ENCODE measurements around the gene TAF1A. TPM values are rescaled to one million over a fixed set of nuclear protein-coding genes. Genes with fewer than 3 reads are reported as not detected.

Gene TAF1A
- total RNA-seq (10 to 100 TPM in 1 of 2 donors, 1 to 10 TPM in 1; 6.4 to 13.7 TPM), polyA plus RNA-seq (1 to 10 TPM; 1.8 to 3.7 TPM)
- long read RNA-seq, donor 1 = 0 reads
- long read RNA-seq, donor 2, partial matches to known transcripts = 0 of 1 reads
- long read RNA-seq, donor 2, other reads (novel, unspliced or antisense) = 0 of 1 reads
- long read RNA-seq, donor 3, partial matches to known transcripts = 0 of 3 reads
- long read RNA-seq, donor 3, other reads (novel, unspliced or antisense) = 0 of 3 reads
- long read RNA-seq, donor 4, partial matches to known transcripts = 9 of 9 reads
- long read RNA-seq, donor 4, other reads (novel, unspliced or antisense) = 0 of 9 reads
- long read RNA-seq, donor 5, partial matches to known transcripts = 0 of 3 reads
- long read RNA-seq, donor 5, other reads (novel, unspliced or antisense) = 0 of 3 reads

DNA sequence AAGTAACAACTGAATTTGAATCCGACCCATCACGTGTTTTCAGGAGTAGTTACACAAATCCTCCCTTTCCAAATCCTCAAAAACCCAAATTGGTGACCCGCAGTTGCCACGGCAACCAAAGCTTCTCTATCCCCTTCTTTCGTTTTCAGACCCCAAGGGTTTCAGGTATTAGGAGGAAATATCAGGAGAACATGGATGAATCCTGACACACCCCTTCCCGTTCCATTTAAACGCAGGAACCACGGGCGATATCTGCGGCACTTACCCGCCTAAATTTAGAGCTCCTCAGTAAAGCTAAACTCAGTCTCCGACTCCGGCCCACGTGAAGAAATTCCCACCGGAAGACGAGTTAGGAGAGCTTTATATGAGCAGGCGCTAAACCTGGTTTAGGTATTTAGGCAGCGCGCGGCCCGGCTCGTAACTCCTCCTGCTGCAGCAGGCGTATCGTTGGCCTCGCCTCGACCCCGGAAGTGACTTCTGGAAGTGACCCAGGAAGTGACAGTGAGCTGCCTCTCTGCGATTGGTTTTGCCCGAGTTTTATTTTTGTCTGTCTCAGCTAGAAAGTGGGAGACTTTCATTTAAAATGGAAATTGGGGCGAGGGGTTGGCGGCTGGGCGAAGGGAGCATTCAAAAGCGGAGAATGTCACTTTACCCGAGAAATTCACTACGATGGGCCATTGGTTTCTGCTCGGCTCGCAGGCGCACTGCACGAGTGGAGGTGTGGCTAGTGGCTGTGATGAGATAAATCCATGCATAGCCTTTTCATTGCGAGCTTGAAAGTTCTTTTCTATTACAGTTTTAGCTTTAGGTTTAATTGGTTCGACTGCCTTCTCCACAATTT lies at the start of gene TAF1A:
TSS of gene TAF1A (minus strand) at position 472 of the 841 bp plus-strand sequence.
- peak within 1 kb of the TSS; percentile 92 to 93 for H3K27ac ChIP-seq (ENCODE audit: low read depth in 1 of 2, low read length in 1 of 2)
- H3K4me3 ChIP-seq = peak within 1 kb of the TSS; percentile 75
- H3K36me3 ChIP-seq (ENCODE audit: control insufficient read depth in 4 of 4, insufficient read depth in 4 of 4, low read length in 4 of 4) = peaks cover 0 to 12% (median 4%) of the 10 kb centered on the region in 4 donors
- peaks cover 0 to 13% (median 6%) of the 10 kb centered on the region in 5 donors for H3K4me1 ChIP-seq (ENCODE audit: control insufficient read depth in 5 of 5, insufficient read depth in 5 of 5, low read length in 5 of 5)
- no peak for TF ChIP-seq CTCF (IDR thresholded peaks at IDR 0.05; ENCODE audit: control extremely low read depth, extremely low read depth)
- H3K9ac ChIP-seq (ENCODE audit: insufficient read depth in 1 of 2, low read length in 2 of 2) = peak within 1 kb of the TSS in 1 of 2 donors; percentile 93
- no peaks in the 10 kb centered on the region for H3K9me3 ChIP-seq (ENCODE audit: control insufficient read depth in 4 of 4, insufficient read depth in 3 of 4, low read length in 3 of 4)
- DNase-seq (peak; percentile 93 to 96 (median 94)), ATAC-seq (ENCODE audit: insufficient read depth, low FRiP score) (peak; percentile 99)
- WGBS, 2 donors = 0% methylated on average over 41 of the region's 41 CpGs
- no peaks in the 10 kb centered on the region for H3K27me3 ChIP-seq (ENCODE audit: control insufficient read depth in 3 of 3, insufficient read depth in 3 of 3, low read length in 2 of 3)

GRCh38 chr1:222634180-222635013 lies 44.7 kb upstream of the TAF1A start:
- Histone ChIP-seq H3K9ac (ENCODE audit: insufficient read depth in 1 of 2, low read length in 2 of 2) (no peak overlapping the region), H3K9me3 (ENCODE audit: control insufficient read depth in 4 of 4, insufficient read depth in 3 of 4, low read length in 3 of 4) (no peaks in the 10 kb centered on the region), H3K27ac (ENCODE audit: low read depth in 1 of 2, low read length in 1 of 2) (no peak overlapping the region), H3K36me3 (ENCODE audit: control insufficient read depth in 4 of 4, insufficient read depth in 4 of 4, low read length in 4 of 4) (peaks cover 3 to 16% (median 13%) of the 10 kb centered on the region in 4 donors), H3K4me1 (ENCODE audit: control insufficient read depth in 5 of 5, insufficient read depth in 5 of 5, low read length in 5 of 5) (no peaks in the 10 kb centered on the region), H3K4me3 (no peak overlapping the region), H3K27me3 (ENCODE audit: control insufficient read depth in 3 of 3, insufficient read depth in 3 of 3, low read length in 2 of 3) (no peaks in the 10 kb centered on the region)
- ATAC-seq (ENCODE audit: insufficient read depth, low FRiP score) (peak; percentile 72), DNase-seq (peak; percentile 69 to 95 (median 94))
- 49 to 55% methylated on average over 7 of the region's 7 CpGs for WGBS, 2 donors
- TF ChIP-seq CTCF (IDR thresholded peaks at IDR 0.05; ENCODE audit: control extremely low read depth, extremely low read depth) = peak; percentile 82

- Histone ChIP-seq H3K9ac (ENCODE audit: insufficient read depth in 1 of 2, low read length in 2 of 2) (no peak overlapping the region), H3K4me3 (no peak overlapping the region), H3K27me3 (ENCODE audit: control insufficient read depth in 3 of 3, insufficient read depth in 3 of 3, low read length in 2 of 3) (no peaks in the 10 kb centered on the region), H3K4me1 (ENCODE audit: control insufficient read depth in 5 of 5, insufficient read depth in 5 of 5, low read length in 5 of 5) (no peaks in the 10 kb centered on the region), H3K36me3 (ENCODE audit: control insufficient read depth in 4 of 4, insufficient read depth in 4 of 4, low read length in 4 of 4) (peaks cover 3 to 26% (median 15%) of the 10 kb centered on the region in 4 donors), H3K9me3 (ENCODE audit: control insufficient read depth in 4 of 4, insufficient read depth in 3 of 4, low read length in 3 of 4) (no peaks in the 10 kb centered on the region), H3K27ac (ENCODE audit: low read depth in 1 of 2, low read length in 1 of 2) (no peak overlapping the region)
- ATAC-seq (ENCODE audit: insufficient read depth, low FRiP score) (no peak), DNase-seq (no peak)
- WGBS, 2 donors = 52 to 73% methylated on average over 2 of the region's 2 CpGs
- no peak for TF ChIP-seq CTCF (IDR thresholded peaks at IDR 0.05; ENCODE audit: control extremely low read depth, extremely low read depth)
Observed at GRCh38 chr1:222632749-222633148, 43.0 kb upstream of the TAF1A start.
